Endothelial cell of umbilical vein (primary cell): ENCODE measurements around the gene BMPR1B. TPM values are rescaled to one million over a fixed set of nuclear protein-coding genes. Genes with fewer than 3 reads are reported as not detected.

Experiments used
- BruUV-seq: library from RNA; stranded (reverse); fragments of 400-500 nt; replicated peaks from 2 replicates; lab custom pipeline; 2021; lab: Mats Ljungman, UMichigan
- CTCF ChIA-PET: fragments of 300-600, 350-600 bp; sonication (Branson Sonifier 250); formaldehyde crosslinking; loops from one replicate; lab custom pipeline; 2021; ENCODE audit warnings: antibody characterized with exemption, inconsistent platforms; lab: Charles Lee
- POLR2A ChIA-PET: fragments of 300-600, 350-600 bp; sonication (Branson Sonifier 250); formaldehyde crosslinking; loops from one replicate; lab custom pipeline; 2021; ENCODE audit warnings: antibody characterized with exemption, inconsistent platforms; lab: Charles Lee
- DNase-seq: peaks from one replicate; pipeline ENCODE4 v3.0.0-alpha.2; 2011; ENCODE audit warnings: low read depth, low spot score
- FAIRE-seq: peaks from 2 replicates; lab custom pipeline; 2011; peaks lifted over from hg19 to GRCh38; lab: Jason Lieb, UNC
- H2AFZ ChIP-seq: 2 replicates; pipeline ENCODE4 v1.6.0; 2012; ENCODE audit warnings: low read depth, low read length, control low read depth, inconsistent platforms
- H3K27ac ChIP-seq: 2 replicates; pipeline ENCODE4 v1.5.1; 2011; ENCODE audit warnings: low read depth, mild to moderate bottlenecking, control low read depth, low read length, moderate library complexity; ENCODE audit not compliant: insufficient read depth
- H3K27me3 ChIP-seq, 2 experiments: 2 replicates each; pipeline versions ENCODE4 v1.6.0 to v1.6.1; 2011; ENCODE audit warnings: low read length in 2 of 2, mixed read lengths in 1 of 2; ENCODE audit not compliant: control insufficient read depth in 2 of 2, insufficient read depth in 2 of 2
- H3K36me3 ChIP-seq, 2 experiments: 2 replicates in 1 of 2; 3 replicates in 1 of 2; pipeline ENCODE4 v1.5.1; 2011; ENCODE audit warnings: low read length in 2 of 2, mild to moderate bottlenecking in 1 of 2, moderate library complexity in 1 of 2; ENCODE audit not compliant: control insufficient read depth in 2 of 2, insufficient read depth in 2 of 2; ENCODE audit errors: extremely low read depth in 1 of 2
- H3K4me1 ChIP-seq: 3 replicates; pipeline ENCODE4 v1.5.1; 2011; ENCODE audit warnings: mild to moderate bottlenecking, low read length; ENCODE audit not compliant: control insufficient read depth, insufficient read depth; ENCODE audit errors: extremely low read depth
- H3K4me2 ChIP-seq: 2 replicates; pipeline ENCODE4 v1.6.1; 2011; ENCODE audit warnings: low read length, control low read depth, mixed read lengths; ENCODE audit not compliant: insufficient read depth
- H3K4me3 ChIP-seq, 3 experiments: fragments of 200-600 bp in 1 of 3; sonication (generic), shearing (Covaris generic) in 1 of 3; replicated peaks in 1 of 3; 2 replicates each; pipeline ENCODE4 v1.5.1; 2011 to 2016; ENCODE audit warnings: control low read depth in 3 of 3, low read length in 3 of 3, mild to moderate bottlenecking in 2 of 3, inconsistent platforms in 1 of 3, low read depth in 1 of 3, moderate library complexity in 1 of 3; ENCODE audit not compliant: insufficient read depth in 1 of 3
- H3K79me2 ChIP-seq: 2 replicates; pipeline ENCODE4 v1.6.0; 2012; ENCODE audit warnings: low read length, inconsistent platforms; ENCODE audit not compliant: control insufficient read depth, insufficient read depth
- H3K9ac ChIP-seq: replicated peaks from 2 replicates; pipeline ENCODE3; 2011; ENCODE audit warnings: low read length, control low read depth; ENCODE audit not compliant: insufficient read depth; ENCODE audit errors: extremely low read depth
- H3K9me1 ChIP-seq: replicated peaks from 3 replicates; pipeline ENCODE4 v1.6.0; 2011; ENCODE audit warnings: mild to moderate bottlenecking, low read length; ENCODE audit not compliant: control insufficient read depth, insufficient read depth; ENCODE audit errors: extremely low read depth
- H3K9me3 ChIP-seq: replicated peaks from 2 replicates; pipeline ENCODE4 v1.5.1; 2012; ENCODE audit warnings: low read length, inconsistent platforms; ENCODE audit not compliant: control insufficient read depth, insufficient read depth
- H4K20me1 ChIP-seq: replicated peaks from 2 replicates; pipeline ENCODE3; 2011; ENCODE audit warnings: mild to moderate bottlenecking, low read length; ENCODE audit not compliant: control insufficient read depth, insufficient read depth; ENCODE audit errors: extremely low read depth
- CTCF ChIP-seq, 2 donors: IDR thresholded peaks; 1 replicate in 1 of 2; 2 replicates in 1 of 2; pipeline ENCODE4 v1.5.1; 2011; ENCODE audit warnings: low read length in 2 of 2, mild to moderate bottlenecking in 2 of 2, moderate library complexity in 2 of 2, control low read depth in 1 of 2, inconsistent platforms in 1 of 2, low read depth in 1 of 2; ENCODE audit not compliant: insufficient read depth in 1 of 2; ENCODE audit errors: extremely low read depth in 1 of 2
- EZH2 ChIP-seq: IDR thresholded peaks from 2 replicates; pipeline ENCODE4 v1.6.1; 2012; ENCODE audit warnings: borderline replicate concordance, low read depth, mild to moderate bottlenecking, moderate library complexity, low read length, inconsistent platforms; ENCODE audit not compliant: severe bottlenecking
- FOS ChIP-seq: IDR thresholded peaks from 2 replicates; pipeline ENCODE4 v1.6.1; 2011; ENCODE audit warnings: mild to moderate bottlenecking, low read length, moderate library complexity, borderline replicate concordance; ENCODE audit not compliant: insufficient read depth
- GATA2 ChIP-seq: IDR thresholded peaks from 2 replicates; pipeline ENCODE4 v1.7.0; 2011; ENCODE audit warnings: low read depth, mild to moderate bottlenecking, moderate library complexity, mixed read lengths, low read length; ENCODE audit not compliant: insufficient read length, insufficient read depth
- JUN ChIP-seq: IDR thresholded peaks from 2 replicates; pipeline ENCODE4 v1.6.1; 2011; ENCODE audit warnings: borderline replicate concordance, low read depth; ENCODE audit not compliant: insufficient read length, insufficient read depth
- MAX ChIP-seq: IDR thresholded peaks from 2 replicates; pipeline ENCODE4 v1.6.1; 2011; ENCODE audit not compliant: insufficient read depth, insufficient read length
- MYC ChIP-seq: IDR thresholded peaks from one replicate; pipeline ENCODE4 v1.6.1; 2011; ENCODE audit warnings: mild to moderate bottlenecking, low read depth, low read length
- POLR2A ChIP-seq: IDR thresholded peaks from 2 replicates; pipeline ENCODE4 v1.6.1; 2012; ENCODE audit warnings: low read depth, mild to moderate bottlenecking, control low read depth, low read length
- POLR2AphosphoS5 ChIP-seq: IDR thresholded peaks from 2 replicates; pipeline ENCODE4 v1.6.1; 2012; ENCODE audit warnings: low read depth, mild to moderate bottlenecking, control low read depth, low read length, moderate library complexity; ENCODE audit not compliant: insufficient read depth
- dilution Hi-C: fragments of 300-500 bp; cut with MboI; formaldehyde crosslinking; loops from one replicate; pipeline ENCODE4 v1.15.0; 2019; ENCODE audit warnings: low sequenced_read_pairs; ENCODE audit not compliant: extremely low pct_ligation_motif_present
- intact Hi-C: fragments of 100-400 bp; cut with micrococcal nuclease; formaldehyde crosslinking; loops from one replicate; pipeline ENCODE4 v1.10.0; 2022
- polyA plus RNA-seq, 4 experiments: library from polyadenylated mRNA; depleted of rRNA in 3 of 4; stranded (reverse) in 3 of 4; unstranded in 1 of 4; fragments of >200 nt; gene quantifications; 2 replicates each; pipeline versions ENCODE4 v1.2.1 to v1.2.3, GENCODE V29; 2011 to 2012; ENCODE audit warnings: missing spikeins in 1 of 4
- total RNA-seq: library from RNA; stranded (reverse); gene quantifications from 2 replicates; pipeline ENCODE4 v1.2.3, GENCODE V29; 2021

The BMPR1B gene
- total and polyA plus RNA-seq, 2 donors (not counting 3 experiments of a cell fraction or from before 2014, with no cell fraction given) = 0.28 to 2.1 TPM

- Histone ChIP-seq H3K9me3 (no peaks in the 10 kb centered on the region), H3K9me1 (no peaks in the 10 kb centered on the region), H3K27me3 (no peaks in the 10 kb centered on the region), H3K79me2 (no peaks in the 10 kb centered on the region), H2AFZ (no peak overlapping the region), H3K4me3 (no peak overlapping the region), H3K27ac (no peak overlapping the region), H3K36me3 (no peaks in the 10 kb centered on the region), H3K4me2 (no peak overlapping the region), H3K4me1 (no peaks in the 10 kb centered on the region), H4K20me1 (no peaks in the 10 kb centered on the region), H3K9ac (no peak overlapping the region)
- intact Hi-C loops (no loop called here), dilution Hi-C loops (no loop called here)
- ChIA-PET CTCF (no interaction called here), POLR2A (no interaction called here)
- DNase-seq = no peak
- TF ChIP-seq JUN (no peak), FOS (no peak), POLR2A (no peak), GATA2 (no peak), CTCF (IDR thresholded peaks at IDR 0.05; ENCODE audit: extremely low read depth in 1 of 2, insufficient read depth in 1 of 2, low read depth in 1 of 2, low read length in 2 of 2) (no peak), POLR2AphosphoS5 (no peak)
- no peak for FAIRE-seq
- BruUV-seq = no TSS peak
Measured at GRCh38 chr4:94968493-94968892, 210.7 kb downstream of the BMPR1B start.

GRCh38 chr4:94970650-94971049, 212.9 kb downstream of the BMPR1B start:
- Histone ChIP-seq H3K4me2 (no peak overlapping the region), H2AFZ (no peak overlapping the region), H3K27me3 (no peaks in the 10 kb centered on the region), H3K9ac (no peak overlapping the region), H3K27ac (no peak overlapping the region), H3K4me1 (no peaks in the 10 kb centered on the region), H4K20me1 (no peaks in the 10 kb centered on the region), H3K36me3 (no peaks in the 10 kb centered on the region), H3K4me3 (no peak overlapping the region), H3K9me3 (no peaks in the 10 kb centered on the region), H3K79me2 (no peaks in the 10 kb centered on the region), H3K9me1 (no peaks in the 10 kb centered on the region)
- CTCF ChIA-PET = no interaction called here
- no peak for FAIRE-seq
- dilution Hi-C loops (no loop called here), intact Hi-C loops (no loop called here)
- no TSS peak for BruUV-seq
- DNase-seq = no peak
- POLR2A ChIA-PET = no interaction called here
- TF ChIP-seq GATA2 (no peak), POLR2A (no peak), EZH2 (no peak), JUN (no peak), MAX (no peak), POLR2AphosphoS5 (no peak), MYC (no peak), FOS (no peak)
